G401.6 (cell line): ENCODE results near the gene PCTP.

Experiments
- FAIRE-seq: peaks from 2 replicates; lab custom pipeline; 2012; peaks lifted over from hg19 to GRCh38; lab: Jason Lieb, UNC

PCTP gene

DNA sequence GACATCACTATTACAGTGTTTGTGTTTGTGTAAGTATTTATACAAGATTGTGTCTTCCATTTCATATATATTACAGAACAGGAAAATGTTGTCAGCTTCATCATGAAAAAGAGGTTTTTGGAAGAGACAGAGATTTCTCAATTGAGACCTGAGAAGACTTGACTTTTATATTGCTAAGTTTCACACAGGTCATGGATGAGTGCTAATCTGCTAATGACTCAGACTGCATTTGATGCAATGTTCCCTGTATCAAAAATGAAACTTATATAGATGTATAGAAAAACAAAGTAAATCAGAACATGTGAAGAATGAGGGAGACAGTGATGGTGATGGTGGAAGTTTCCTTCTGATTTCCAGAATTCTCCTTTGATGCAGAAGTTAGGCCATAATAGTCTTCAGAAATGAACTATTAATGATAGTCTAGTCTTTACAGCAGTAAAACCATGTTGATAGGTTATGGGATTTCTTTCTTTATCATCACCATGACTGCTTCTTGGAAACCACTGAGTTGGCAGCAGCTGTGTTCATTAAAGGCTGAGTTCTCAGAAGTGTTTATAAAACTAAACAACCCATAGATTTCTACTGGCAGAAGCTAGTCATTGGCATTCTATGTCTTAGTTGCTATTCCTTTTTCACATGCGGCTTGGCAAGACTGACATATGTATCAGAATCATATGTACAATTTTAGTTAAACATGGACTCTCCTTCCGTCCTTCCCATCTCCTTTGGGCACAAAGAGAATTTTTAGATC is 56.1 kb downstream of the PCTP start:
- no peak for FAIRE-seq

DNA sequence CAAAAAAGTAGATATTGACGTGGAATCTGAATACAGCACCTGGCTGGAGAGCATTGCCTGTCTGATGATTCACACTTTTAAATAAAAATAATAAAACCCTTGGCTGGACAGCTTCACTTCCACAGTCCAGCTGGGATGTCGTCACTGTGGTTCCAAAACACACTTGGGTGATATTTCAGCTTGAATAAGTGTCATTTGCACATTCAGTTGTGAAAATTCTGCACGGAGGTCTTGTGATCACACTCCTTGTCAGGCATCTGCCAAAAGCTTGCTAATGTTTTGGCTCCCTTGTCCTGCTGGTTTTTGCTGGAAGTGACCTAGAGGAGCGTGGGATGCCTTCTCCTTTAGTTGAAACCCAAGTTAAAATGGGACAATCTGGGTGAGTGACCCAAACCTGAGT is 60.7 kb downstream of the PCTP start:
- no peak for FAIRE-seq

DNA sequence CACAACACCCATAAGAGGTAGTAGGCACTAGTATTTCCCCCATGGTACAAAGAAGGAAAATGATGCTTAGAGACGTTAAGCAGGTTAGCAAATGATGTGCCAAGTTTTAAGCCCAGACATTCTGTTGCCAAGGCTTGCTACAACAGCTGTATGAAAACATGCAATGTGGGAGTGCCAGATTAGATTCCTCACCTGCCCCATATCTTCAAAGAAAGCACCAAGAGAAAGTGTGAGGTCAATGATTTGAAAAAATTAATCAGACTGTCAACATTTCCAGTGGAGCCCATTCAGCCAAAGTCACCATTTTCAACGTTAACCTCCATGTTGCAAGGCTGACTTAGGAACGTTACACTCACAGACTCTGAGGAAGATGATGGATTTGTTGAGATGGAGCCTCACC is 61.5 kb downstream of the PCTP start:
- FAIRE-seq, result no peak

DNA sequence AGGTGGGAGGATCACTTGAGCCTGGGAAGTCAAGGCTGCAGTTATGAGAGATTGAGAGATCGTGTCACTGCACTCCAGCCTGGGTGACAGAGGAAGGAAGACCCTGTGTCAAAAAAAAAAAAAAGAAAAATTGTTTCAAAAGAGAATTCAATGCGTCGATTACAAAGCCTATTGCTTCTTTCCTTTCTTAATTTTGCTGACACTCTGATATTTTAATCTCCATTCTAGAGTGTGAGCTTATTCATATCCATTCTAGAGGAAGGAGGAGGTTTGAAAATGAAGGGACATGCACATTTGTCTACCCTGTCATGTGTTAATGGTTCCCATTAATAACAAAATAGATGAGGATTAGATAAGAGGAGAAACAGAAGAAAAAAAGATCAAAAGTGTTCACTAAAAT is 63.1 kb downstream of the PCTP start:
- FAIRE-seq, result no peak

DNA sequence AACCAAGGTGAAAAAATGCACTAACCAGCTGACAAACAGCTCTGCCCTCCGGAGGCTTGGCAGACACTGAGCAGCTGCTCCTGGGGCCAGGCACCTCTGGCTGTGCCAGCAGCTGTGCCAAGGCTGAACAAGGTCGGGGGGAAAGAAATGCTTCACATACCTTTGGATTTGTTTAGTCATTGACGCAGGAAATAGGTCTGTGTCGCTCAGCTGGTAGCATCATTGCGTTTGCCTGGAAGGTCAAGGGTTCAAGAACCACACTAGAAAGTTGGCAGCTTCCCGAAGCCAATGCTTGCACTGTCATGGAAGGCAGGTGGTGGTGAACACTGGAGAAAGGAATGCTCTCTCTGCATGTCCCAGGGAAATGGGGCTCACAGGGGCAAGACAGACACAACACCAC is 63.5 kb downstream of the PCTP start:
- no peak for FAIRE-seq

DNA sequence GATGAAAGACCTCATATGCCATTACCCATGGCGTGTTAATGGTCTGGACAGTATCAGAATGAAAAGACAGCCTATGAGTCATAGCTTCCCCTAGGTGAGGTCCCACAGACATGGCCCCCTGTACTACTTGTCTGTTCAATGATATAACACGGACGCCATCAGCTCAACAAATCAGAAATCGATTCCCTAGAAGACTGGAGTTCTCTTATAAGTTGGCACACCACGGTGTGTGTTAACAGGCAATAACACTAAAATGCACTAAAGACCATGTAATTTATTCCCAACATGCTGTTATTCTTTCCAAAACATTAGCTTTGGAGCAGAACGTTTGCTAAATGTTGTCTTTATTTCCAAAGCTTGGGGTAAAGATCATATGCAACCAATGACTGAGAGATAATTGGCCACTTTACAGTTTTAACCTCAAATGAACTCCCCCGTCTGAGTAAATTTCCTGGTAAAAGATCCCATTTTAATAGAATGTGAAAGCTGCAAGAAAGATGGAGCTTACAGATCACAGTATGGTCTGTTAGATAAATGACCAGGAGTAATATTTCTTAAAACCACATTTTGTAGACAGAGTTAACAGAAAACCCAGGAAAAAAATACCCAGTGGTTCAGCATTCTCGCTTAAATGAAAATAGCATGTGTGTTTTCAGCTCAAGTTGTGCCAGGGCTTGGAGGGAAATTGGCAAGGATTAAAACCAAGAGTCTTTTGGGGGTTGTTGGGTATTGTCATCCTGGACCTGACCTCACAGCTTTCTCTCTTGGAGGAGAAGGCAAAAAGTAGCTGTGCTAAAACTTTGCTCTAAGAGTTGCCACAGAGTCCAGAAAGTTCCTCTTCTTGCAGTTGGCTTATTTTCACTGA is 65.9 kb downstream of the PCTP start:
- FAIRE-seq, result no peak

DNA sequence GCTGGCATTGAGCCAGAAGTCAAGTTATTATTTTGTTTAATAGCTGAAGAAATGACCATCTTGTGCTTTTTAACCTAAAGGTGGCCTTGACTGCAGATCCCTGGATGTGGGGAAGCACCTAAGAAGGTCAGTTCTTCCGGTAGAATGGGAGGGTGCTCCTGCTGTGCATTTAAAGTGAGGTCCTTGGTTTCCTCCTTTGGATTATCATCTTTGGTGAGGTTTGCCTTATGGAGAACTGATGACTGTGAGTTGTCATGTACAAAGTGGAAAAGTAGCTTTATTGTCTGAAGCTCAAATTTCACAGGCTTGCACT is 66.5 kb downstream of the PCTP start:
- FAIRE-seq, result no peak

DNA sequence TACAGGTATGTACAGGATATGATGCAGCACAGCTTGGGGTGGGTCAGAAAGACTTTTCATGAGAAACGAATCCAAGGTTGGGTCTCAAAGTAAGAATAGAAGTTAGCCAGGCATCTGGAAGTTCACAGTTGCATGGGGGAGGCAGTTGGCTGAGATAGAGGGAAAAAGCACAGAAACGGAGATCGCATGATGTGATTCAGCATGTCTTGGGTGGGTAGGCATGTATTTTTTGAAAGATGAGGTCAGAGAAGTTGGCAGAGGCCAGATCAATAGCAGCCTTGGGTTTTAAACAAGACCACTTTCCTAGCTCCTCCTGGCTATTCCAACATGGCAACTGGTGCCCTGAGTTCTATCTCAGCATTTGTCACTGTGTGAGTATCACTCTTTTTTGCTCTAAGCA is 67.2 kb downstream of the PCTP start:
- FAIRE-seq, result no peak

DNA sequence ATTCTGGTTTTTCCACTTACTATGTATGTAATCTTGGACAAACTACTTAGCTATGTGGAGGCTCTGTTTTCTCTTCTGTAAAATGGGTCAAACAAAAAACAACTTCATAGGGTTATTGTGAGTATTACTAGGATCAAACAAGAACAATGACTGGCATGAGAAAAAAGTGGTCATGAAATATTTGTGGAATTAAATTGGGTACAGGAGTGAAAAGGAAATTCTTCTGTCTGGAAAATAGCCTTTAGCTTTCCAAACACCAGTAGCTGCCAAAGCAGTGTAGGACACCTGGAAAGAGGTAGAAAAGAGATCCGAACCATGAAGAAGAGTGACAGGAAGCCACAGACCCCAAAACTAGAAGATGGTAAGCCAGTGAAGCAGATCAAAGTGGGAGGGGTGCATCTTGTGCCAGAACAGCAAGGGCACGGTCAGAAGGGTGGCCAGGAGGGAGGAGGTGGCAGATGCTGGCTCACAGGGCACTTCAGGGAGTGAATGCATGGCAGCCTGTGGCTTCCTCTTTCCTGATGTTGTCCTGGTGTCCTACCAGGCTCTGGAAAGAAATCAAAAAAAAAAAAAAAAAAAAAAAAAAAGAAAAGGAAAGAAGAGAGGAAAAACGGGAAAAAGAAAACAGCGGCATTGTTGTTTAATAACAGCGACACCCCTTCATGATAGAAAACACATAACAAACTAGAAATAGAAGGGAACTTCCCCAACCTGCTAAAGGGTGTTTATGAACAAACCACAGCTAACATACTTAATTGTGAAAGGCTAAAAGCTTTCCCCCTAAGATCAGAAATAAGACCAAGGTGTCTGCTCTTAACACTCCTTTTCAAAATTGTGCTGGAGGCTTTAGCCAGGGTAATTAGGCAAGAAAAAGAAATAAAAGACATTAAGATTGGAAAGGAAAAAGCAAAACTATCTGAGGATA is 67.9 kb downstream of the PCTP start:
- FAIRE-seq, result no peak

DNA sequence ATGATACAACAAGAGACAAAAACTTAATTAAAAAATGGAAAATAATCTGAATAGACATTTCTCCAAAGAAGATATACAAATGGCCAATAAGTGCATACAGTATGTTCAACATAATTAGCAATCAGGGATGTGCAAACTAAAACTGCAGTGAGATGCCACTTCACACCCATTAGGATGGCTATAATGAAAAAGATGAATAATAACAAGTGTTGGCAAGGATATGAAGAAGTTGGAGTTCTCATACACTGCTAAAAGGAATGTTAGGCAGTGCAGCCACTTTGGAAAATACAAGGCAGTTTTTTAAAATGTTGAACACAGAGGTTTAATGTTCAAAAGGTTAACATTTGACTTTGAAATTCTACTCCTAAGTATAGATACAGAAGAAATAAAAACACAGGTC is 69.8 kb downstream of the PCTP start:
- no peak for FAIRE-seq

DNA sequence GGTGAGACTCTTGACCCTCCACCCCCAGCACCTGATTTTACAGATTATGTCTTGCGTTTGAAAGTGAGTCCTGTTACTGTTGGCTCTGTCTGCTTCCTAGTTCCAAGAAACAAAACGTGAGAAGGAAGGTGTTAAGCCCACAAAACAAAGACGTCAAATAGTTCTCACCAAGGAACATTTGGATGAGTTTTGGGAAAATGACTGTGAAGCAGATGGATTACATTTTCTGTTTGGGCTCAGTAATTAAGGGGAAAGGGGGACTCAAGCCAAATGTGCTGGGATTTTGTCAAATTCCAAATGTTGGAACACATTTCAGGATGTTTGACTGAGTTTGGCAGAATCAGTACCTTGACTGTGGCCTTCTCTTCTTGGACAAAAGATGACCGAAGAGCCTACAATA is 71.2 kb downstream of the PCTP start:
- no peak for FAIRE-seq

DNA sequence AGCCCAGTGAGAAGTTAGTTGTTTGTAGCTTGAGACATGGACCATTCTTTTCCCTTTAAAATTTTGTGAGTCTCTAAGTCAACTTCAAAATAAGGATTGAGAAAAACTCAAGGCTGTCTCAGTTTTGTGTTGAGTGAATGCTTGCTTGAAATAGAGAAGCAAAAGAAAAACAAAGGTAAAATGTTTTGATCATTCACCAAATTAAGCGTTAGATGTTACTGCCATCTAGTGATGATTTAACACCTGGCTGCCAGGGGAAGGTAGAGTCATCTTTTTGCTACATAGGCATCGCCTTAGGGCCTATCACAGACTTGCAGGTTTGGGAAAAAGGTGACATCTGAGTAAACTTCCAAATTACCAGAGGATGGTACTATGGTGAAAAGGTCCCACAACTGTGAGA is 74.4 kb downstream of the PCTP start:
- no peak for FAIRE-seq
